Effector CD4-positive, alpha-beta T cell (primary cell): ENCODE data around the gene RABGAP1L.

Experiments used
- DNase-seq: peaks from one replicate; pipeline ENCODE4 v3.0.0-alpha.2; 2020

The RABGAP1L gene

GRCh38 chr1:174900317-174900716 lies 741.0 kb downstream of the RABGAP1L start:
- no peak for DNase-seq

- no peak for DNase-seq
Observed at GRCh38 chr1:174902531-174903099, 743.3 kb downstream of the RABGAP1L start.

DNA sequence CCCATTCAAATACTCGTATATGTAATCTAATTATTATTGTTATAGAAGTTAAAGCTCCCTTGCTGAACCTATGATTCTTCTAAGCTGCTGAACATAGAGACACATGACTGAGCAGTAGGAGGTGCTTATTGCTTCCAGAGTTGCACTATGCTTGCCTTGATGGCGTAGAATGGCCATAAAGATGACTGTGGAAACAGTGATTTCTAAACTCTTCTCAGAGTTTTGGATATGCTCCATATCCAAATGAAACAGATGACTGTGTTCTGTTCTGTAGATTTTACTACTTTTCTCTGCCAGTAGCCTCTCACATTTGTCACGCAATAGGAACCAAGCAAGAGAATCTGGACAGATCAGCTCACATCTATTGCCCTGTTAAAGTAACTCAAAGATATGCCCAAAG lies 752.3 kb downstream of the RABGAP1L start:
- DNase-seq, result no peak

GRCh38 chr1:174912264-174912663 lies 752.9 kb downstream of the RABGAP1L start:
- no peak for DNase-seq

DNA sequence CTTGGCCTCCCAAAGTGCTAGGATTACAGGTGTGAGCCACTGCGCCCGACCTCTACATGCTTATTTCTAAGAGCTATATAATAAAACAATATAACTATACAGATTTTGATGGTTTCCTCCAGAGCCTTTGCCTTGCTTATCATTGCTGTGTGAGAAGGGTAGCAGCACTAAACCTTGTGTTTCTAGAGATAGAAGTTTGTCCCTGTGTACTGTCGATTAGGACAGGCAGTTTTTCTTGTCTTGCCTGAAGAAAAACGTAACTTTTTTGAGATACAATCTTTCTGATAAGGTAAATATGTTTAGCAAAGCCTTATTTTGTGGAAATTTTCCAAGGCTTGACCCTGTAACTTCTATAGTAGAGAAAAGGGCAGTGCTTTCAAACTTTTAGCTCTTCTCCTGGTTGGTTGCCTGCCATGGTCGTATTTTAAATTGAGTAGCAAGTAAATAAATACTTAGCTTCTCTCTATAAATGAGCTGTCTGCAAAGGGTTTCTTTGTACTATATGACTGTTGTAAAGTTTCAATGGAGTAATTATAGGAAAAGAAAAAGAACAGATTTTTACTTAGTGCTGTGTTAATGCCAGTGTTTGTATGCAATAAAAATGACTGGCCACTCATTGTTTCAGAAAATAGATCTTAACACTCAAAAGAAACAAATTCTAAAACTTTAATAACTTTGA lies 754.0 kb downstream of the RABGAP1L start:
- DNase-seq, result no peak

DNA sequence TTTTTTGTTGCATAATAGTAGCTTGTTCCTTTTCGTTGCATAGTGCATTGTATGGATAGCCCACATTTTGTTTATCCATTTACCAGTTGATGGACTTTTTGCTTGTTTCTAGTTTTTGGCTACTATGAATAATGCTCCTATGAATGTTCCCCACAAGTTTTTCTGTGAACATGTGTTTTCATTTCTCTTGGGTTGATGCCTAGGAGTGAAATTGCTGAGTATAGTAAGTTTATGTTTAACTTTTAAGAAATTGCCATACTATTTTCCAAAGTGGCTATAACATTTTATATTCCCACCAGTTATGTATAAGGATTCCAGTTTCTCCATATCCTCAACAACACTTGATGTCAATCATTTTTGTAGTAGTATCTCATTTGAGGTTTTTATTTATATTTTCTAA lies 755.7 kb downstream of the RABGAP1L start:
- DNase-seq, result no peak

DNA sequence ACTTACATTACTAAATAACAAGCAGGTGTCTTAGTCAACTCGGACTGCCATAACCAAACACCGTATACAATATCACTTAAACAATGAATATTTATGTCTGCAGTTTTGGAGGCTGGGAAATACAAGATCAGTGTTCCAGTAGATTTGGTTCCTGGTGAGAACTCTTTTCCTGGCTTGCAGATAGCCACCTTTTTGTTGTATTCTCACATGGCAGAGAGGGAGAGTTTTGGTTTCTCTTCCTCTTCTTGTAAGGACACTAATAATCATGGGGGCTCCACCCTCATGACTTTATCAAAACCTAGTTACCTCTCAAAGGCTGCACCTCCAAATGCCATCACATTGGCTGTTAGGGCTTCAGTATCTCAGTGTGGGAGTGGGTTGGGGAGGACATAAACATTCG lies 757.5 kb downstream of the RABGAP1L start:
- DNase-seq, result no peak

DNA sequence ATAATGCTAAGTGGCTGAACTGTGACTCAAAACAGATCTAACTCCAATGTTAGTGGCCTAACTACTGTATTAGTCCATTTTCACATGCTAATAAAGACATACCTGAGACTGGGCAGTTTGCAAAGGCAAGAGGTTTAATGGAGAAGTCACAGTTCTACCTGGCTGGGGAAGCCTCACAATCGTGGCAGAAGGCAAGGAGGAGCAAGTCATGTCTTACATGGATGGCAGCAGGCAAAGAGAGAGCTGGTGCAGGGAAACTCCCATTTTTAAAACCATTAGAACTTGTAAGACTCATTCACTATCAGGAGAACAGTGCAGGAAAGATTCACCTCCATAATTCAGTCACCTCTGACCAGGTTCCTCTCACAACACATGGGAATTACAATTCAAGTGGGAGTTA lies 760.8 kb downstream of the RABGAP1L start:
- DNase-seq, result no peak

DNA sequence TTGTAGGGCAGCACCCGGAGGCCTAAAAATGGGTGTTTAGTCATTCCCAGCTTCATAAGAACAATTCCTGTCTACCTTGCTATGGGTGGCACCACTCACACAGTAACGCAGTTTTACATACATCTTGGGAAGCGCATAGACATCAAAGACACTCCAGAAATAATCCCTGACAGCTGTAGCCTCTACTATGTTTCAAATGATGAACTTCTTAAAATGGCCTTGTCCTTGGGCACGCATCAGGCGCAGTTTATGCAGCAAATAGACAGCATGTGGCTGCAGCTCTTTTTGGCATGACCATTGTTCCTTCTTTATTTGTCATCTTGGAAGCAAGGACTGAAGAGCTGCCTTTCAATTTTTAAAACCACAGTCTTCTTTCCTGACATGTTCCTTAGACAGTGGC lies 762.8 kb downstream of the RABGAP1L start:
- no peak for DNase-seq

DNA sequence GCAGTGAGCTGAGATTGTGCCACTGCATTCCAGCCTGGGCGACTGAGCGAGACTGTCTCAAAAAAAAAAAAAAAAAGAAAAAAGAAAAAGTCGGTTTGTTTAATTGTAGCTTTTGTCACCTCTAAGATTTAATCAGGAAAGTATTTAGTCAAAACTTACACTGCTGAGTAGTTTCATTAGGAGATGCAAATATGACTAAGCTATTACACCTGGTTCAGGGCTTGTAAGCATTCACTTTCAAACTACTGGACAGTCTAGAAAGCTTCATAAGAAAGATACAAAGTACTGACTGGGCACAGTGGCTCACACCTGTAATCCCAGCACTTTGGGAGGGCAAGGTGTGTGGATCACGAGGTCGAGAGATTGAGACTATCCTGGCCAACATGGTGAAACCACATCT lies 764.5 kb downstream of the RABGAP1L start:
- no peak for DNase-seq

GRCh38 chr1:174928541-174928940 lies 769.2 kb downstream of the RABGAP1L start:
- no peak for DNase-seq

GRCh38 chr1:174931214-174931613 lies 771.9 kb downstream of the RABGAP1L start:
- DNase-seq, result no peak

- DNase-seq, result no peak
Observed at GRCh38 chr1:174932587-174932986, 773.3 kb downstream of the RABGAP1L start.

GRCh38 chr1:174935961-174936727 lies 776.8 kb downstream of the RABGAP1L start:
- DNase-seq, result no peak

- DNase-seq, result no peak
Observed at GRCh38 chr1:174938281-174939007, 779.1 kb downstream of the RABGAP1L start.

DNA sequence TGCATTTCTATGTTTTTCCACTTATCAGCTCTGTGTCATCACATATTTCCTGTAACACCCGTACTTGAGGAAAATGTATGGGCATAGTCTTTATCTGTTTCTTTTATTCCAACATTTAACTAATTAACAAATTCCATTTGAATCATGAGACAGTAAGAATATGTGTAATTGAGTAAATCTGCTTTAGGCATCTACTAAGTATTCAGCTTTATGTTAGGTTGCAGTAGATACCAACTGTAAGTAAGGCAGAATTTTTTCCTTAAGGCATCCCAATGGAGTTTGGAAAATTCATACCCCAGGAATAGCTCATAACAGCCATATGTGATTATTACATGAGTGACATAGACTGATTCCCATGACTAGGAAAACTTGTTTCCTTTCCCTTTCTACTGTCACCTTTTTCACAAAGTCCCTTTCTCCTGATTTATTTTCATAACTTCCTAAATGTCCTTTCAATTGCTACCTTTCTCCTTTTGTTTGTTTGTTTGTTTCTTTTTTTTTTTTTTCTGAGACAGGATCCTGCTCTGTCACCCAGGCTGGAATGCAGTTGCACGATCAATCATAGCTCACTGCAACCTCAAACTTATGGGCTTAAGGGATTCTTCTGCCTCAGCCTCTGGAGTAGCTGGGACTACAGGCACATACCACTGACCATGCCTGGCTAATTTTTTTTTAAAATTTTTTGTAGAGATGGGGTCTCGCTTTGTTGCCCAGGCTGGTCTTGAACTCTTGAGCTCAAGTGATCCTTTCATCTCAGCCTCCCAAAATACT lies 780.6 kb downstream of the RABGAP1L start:
- DNase-seq, result no peak

DNA sequence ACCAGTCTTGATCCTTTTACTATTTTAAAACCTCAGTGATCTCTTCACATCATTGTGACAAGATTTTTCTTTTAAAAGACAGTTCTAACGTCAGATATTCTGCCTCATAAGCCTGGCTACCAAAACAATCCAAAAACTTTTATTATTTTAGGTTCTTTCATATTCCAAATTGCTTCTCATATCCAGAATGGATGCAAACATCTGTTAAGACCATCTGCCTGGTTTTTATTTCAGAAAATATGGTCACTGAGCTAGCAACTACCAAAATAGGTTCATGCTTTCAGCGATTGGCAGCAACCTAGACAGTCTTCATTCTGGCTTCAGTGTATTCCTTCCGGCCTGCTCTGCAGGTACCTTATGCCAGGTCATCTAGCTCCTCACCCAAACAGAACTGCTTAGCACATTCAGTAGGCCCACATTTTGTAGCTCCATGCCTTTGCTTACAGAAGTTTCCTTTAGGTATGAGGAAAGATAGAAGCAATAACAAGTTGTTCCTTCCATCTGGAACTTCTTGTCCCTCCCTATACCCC lies 781.4 kb downstream of the RABGAP1L start:
- no peak for DNase-seq

DNA sequence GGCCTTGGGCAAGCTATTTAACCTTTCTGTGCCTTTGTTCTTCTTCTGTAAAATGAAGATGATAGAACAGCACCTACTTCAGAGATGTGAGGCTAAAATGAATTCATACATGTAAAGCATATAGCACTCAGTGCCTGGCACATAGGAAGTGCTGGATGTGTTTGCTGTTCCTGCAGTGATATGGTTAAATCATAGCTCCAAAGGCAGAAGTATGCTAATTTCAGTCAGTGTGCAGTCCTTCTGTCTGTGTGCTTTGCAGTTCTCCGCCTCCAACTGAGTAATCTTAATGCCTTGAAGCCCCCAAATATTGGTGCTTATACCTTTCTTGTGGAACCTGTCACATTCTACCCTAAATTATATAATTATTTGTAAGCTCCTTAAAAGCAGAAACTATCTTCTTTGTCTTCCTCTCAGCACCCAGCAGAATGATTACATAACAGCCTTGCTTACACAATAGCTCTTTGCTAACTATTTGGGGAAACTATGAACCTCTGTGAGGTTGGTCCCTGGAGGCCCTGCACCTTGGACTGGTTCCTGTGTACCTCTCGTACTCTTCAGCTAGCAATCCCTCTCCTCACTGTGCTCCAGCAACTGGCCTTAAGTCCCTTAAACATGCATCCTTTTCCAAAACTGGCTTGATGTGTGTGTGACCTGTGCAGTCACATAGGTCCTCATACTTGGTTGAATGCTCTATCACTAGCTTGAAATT lies 783.4 kb downstream of the RABGAP1L start:
- no peak for DNase-seq

DNA sequence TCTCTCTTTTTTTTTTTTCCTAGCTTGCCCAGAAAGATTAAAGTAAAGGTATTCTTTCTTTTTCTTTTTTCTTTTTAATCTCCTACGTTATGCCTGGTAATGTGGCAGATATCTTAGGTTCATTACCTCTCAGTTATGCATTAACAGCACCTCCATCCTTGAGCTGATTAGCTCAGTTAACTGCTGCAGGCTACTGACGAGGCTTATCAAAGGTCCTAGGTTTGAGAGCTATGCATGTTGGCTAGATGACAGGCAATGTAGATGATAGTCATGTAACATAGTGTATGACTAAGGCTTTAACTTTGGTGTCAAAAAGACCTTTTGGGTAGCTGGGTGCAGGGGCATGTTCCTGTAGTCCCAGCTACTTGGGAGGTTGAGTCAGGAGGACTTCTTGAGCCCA lies 786.7 kb downstream of the RABGAP1L start:
- DNase-seq, result no peak

DNA sequence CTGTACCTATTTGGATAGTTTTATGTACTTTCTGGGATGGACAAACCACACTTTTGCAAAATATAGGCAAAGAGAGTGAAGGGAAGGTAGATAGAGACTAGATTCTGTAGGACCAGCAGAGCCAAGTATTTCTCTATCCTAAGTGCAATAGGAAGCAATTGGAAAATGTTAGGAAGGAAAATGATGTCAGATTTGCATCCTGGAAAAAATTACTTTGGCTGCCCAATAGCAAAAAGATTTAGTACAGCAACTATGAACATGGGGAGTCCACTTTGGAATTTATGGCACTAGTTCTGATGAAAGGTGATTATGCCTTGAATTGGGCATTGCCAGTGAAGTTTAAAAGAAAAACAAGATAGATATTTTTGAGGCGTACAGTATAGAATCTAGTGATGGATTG lies 789.7 kb downstream of the RABGAP1L start:
- DNase-seq, result no peak

- DNase-seq, result no peak
Observed at GRCh38 chr1:174949645-174950044, 790.3 kb downstream of the RABGAP1L start.
